Stimulated activated CD4-positive, alpha-beta T cell treated with anti-CD3 and anti-CD28 coated beads, TNF-alpha, amount 100 ng/mL, for 48 hours (primary cell): ENCODE measurements around the gene HAO2.

Experiments used
- DNase-seq, 3 donors: peaks; one replicate each; pipeline ENCODE4 v3.0.0-alpha.2; 2020; ENCODE audit warnings: low read depth in 3 of 3

The HAO2 gene

GRCh38 chr1:119380304-119380703, 11.7 kb downstream of the HAO2 start:
- no peak for DNase-seq

GRCh38 chr1:119380983-119381662, 12.5 kb downstream of the HAO2 start:
- DNase-seq = no peak

- no peak for DNase-seq
Measured at GRCh38 chr1:119384591-119384990, 16.0 kb downstream of the HAO2 start.

GRCh38 chr1:119385650-119386049, 17.1 kb downstream of the HAO2 start:
- no peak for DNase-seq

GRCh38 chr1:119387858-119388257, 19.3 kb downstream of the HAO2 start:
- no peak for DNase-seq

- no peak for DNase-seq
Measured at GRCh38 chr1:119388450-119388849, 19.9 kb downstream of the HAO2 start.

- no peak for DNase-seq
Measured at GRCh38 chr1:119390526-119390925, 21.9 kb downstream of the HAO2 start.

- DNase-seq = no peak
Measured at GRCh38 chr1:119391749-119392148, 23.2 kb downstream of the HAO2 start.

- no peak for DNase-seq
Measured at GRCh38 chr1:119394085-119394484, 25.5 kb downstream of the HAO2 start.

- DNase-seq = no peak
Measured at GRCh38 chr1:119396982-119397381, 28.4 kb downstream of the HAO2 start.

GRCh38 chr1:119397986-119398385, 29.4 kb downstream of the HAO2 start:
- no peak for DNase-seq

- DNase-seq = no peak
Measured at GRCh38 chr1:119404736-119405135, 36.2 kb downstream of the HAO2 start.

- DNase-seq = no peak
Measured at GRCh38 chr1:119409731-119410130, 41.1 kb downstream of the HAO2 start.

GRCh38 chr1:119410961-119411360, 42.4 kb downstream of the HAO2 start:
- DNase-seq = no peak

- no peak for DNase-seq
Measured at GRCh38 chr1:119414950-119415349, 46.4 kb downstream of the HAO2 start, which contains the start of gene HSD3B2. Gene HSD3B2, plus strand, starts transcription at chr1:119415150. Its CDS starts 270 bp downstream, at chr1:119415420.

- no peak for DNase-seq
Measured at GRCh38 chr1:119416006-119416640, 47.5 kb downstream of the HAO2 start.

GRCh38 chr1:119419109-119419508, 50.5 kb downstream of the HAO2 start:
- no peak for DNase-seq

- DNase-seq = no peak
Measured at GRCh38 chr1:119420638-119421037, 52.1 kb downstream of the HAO2 start.

GRCh38 chr1:119422631-119423030, 54.0 kb downstream of the HAO2 start:
- DNase-seq = no peak

GRCh38 chr1:119428991-119429390, 60.4 kb downstream of the HAO2 start:
- no peak for DNase-seq

GRCh38 chr1:119429687-119430086, 61.1 kb downstream of the HAO2 start:
- DNase-seq = no peak

- no peak for DNase-seq
Measured at GRCh38 chr1:119430486-119430885, 61.9 kb downstream of the HAO2 start.

- no peak for DNase-seq
Measured at GRCh38 chr1:119431836-119432235, 63.3 kb downstream of the HAO2 start.

- no peak for DNase-seq
Measured at GRCh38 chr1:119435052-119435451, 66.5 kb downstream of the HAO2 start.
